Fibroblast of lung (primary cell): ENCODE measurements around the gene PRR7. TPM values are rescaled to one million over a fixed set of nuclear protein-coding genes. Genes with fewer than 3 reads are reported as not detected.
A peak's percentile ranks its signal among the peaks of the same experiment; 100 is the strongest.

Experiments
- DNase-seq, 2 donors: peaks; one replicate each; pipeline versions ENCODE4 v3.0.0 to v3.0.0-alpha.2; 2010; ENCODE audit warnings: low read depth in 2 of 2
- H2AFZ ChIP-seq: 2 replicates; pipeline ENCODE4 v1.5.1; 2012; ENCODE audit warnings: low read length, control low read depth, inconsistent platforms
- H3K27ac ChIP-seq: 2 replicates; pipeline ENCODE4 v1.5.1; 2011; ENCODE audit warnings: low read length, control low read depth; ENCODE audit not compliant: insufficient read depth
- H3K27me3 ChIP-seq: 2 replicates; pipeline ENCODE4 v1.5.1; 2011; ENCODE audit warnings: mild to moderate bottlenecking, low read length; ENCODE audit not compliant: control insufficient read depth, insufficient read depth
- H3K36me3 ChIP-seq: 2 replicates; pipeline ENCODE4 v1.5.1; 2011; ENCODE audit warnings: low read length; ENCODE audit not compliant: control insufficient read depth, insufficient read depth
- H3K4me1 ChIP-seq: 2 replicates; pipeline ENCODE4 v1.5.1; 2011; ENCODE audit warnings: low read length; ENCODE audit not compliant: control insufficient read depth, insufficient read depth; ENCODE audit errors: extremely low read depth
- H3K4me2 ChIP-seq: 2 replicates; pipeline ENCODE4 v1.5.1; 2011; ENCODE audit warnings: low read length, control low read depth; ENCODE audit not compliant: insufficient read depth; ENCODE audit errors: extremely low read depth
- H3K4me3 ChIP-seq, 4 experiments: fragments of 200-600 bp in 1 of 4; sonication (generic) in 1 of 4; replicated peaks in 1 of 4; 2 replicates each; pipeline ENCODE4 v1.5.1; 2011 to 2016; ENCODE audit warnings: low read length in 4 of 4, low read depth in 3 of 4, mild to moderate bottlenecking in 3 of 4, control low read depth in 2 of 4, inconsistent platforms in 1 of 4, mixed read lengths in 1 of 4; ENCODE audit not compliant: insufficient read depth in 1 of 4; ENCODE audit errors: control extremely low read depth in 1 of 4
- H3K79me2 ChIP-seq: 2 replicates; pipeline ENCODE4 v1.5.1; 2012; ENCODE audit warnings: mild to moderate bottlenecking, low read length, inconsistent platforms; ENCODE audit not compliant: control insufficient read depth, insufficient read depth
- H3K9ac ChIP-seq: 2 replicates; pipeline ENCODE4 v1.5.1; 2011; ENCODE audit warnings: mild to moderate bottlenecking, low read length, control low read depth; ENCODE audit not compliant: insufficient read depth
- H3K9me3 ChIP-seq: 2 replicates; pipeline ENCODE4 v1.5.1; 2012; ENCODE audit warnings: low read depth, low read length; ENCODE audit not compliant: control insufficient read depth, insufficient read depth
- H4K20me1 ChIP-seq: 2 replicates; pipeline ENCODE4 v1.5.1; 2011; ENCODE audit warnings: low read length; ENCODE audit not compliant: control insufficient read depth, insufficient read depth; ENCODE audit errors: extremely low read depth
- EZH2 ChIP-seq: IDR thresholded peaks from 2 replicates; pipeline ENCODE4 v1.5.1; 2012; ENCODE audit warnings: low read length, control low read depth, mild to moderate bottlenecking; ENCODE audit errors: missing control alignments
- polyA plus RNA-seq, 2 donors: library from polyadenylated mRNA; depleted of rRNA in 1 of 2; stranded (reverse) in 1 of 2; unstranded in 1 of 2; fragments of >200 nt; gene quantifications; 2 replicates each; pipeline ENCODE4 v1.2.1, GENCODE V29; 2011 to 2012; ENCODE audit warnings: missing spikeins in 1 of 2
- total RNA-seq: library from RNA; depleted of rRNA; stranded (reverse); fragments of >200 nt; gene quantifications from 2 replicates; pipeline ENCODE4 v1.2.1, GENCODE V29; 2014
- TF ChIP-seq, protein P1 (sequence below), 2 donors: IDR thresholded peaks in 1 of 2; conservative IDR thresholded peaks in 1 of 2; 1 replicate in 1 of 2; 2 replicates in 1 of 2; pipeline ENCODE4 v1.5.1; 2011 to 2012; ENCODE audit warnings: low read length in 2 of 2, control low read depth in 1 of 2, inconsistent platforms in 1 of 2, low read depth in 1 of 2, mild to moderate bottlenecking in 1 of 2

The PRR7 gene
- total and polyA plus RNA-seq, 2 donors (not counting 1 experiment from before 2014, with no cell fraction given): 1.6 to 2.3 TPM

DNA sequence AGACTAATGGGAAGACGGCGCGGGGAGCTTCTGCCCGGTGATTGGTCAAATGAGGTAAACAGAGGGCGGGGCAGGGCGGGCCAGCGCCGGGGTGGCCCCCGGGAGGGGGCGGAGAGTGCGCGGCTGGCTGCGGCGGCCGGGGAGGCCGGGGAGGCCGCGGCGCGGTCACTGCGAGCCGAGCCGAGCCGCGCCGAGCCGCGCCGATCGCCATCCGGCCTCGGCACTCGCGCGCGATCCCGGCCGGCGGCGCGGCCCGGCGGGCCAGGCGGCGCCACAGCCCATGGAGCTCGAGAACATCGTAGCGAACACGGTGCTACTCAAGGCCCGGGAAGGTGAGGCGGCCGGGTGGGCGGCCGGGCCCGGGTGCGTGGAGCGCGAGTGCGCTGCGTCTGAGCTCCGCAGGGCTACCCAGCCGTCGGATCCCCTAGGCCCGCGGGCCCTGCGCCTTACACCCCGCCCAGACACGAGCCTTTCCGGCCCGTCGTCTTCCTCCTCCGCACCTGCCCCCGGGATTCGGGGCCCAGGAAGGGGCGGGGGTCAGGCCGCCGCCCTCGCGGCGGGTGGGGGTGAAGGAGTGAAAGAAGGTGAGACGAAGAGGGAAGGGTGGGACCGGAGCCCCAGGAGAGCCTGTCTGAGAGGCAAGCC, 19.9 kb upstream of the PRR7 start, which contains the start of gene GRK6:
Gene GRK6 (plus strand): TSS at position 111 of the 645 bp plus-strand sequence. CDS start 170 bp downstream, at position 281.
- Histone ChIP-seq H3K4me2 (peak within 1 kb of the TSS; percentile 99), H4K20me1 (no peaks in the 10 kb centered on the region), H3K9me3 (no peaks in the 10 kb centered on the region), H3K9ac (peak within 1 kb of the TSS; percentile 97), H3K4me1 (peaks cover 12% of the 10 kb centered on the region), H3K4me3 (peak within 1 kb of the TSS; percentile 75 to 88 (median 82)), H3K36me3 (peaks cover 5% of the 10 kb centered on the region), H3K79me2 (peaks cover 21% of the 10 kb centered on the region), H2AFZ (peak within 1 kb of the TSS; percentile 86), H3K27ac (peak within 1 kb of the TSS; percentile 91), H3K27me3 (no peaks in the 10 kb centered on the region)
- TF ChIP-seq, protein P1, sequence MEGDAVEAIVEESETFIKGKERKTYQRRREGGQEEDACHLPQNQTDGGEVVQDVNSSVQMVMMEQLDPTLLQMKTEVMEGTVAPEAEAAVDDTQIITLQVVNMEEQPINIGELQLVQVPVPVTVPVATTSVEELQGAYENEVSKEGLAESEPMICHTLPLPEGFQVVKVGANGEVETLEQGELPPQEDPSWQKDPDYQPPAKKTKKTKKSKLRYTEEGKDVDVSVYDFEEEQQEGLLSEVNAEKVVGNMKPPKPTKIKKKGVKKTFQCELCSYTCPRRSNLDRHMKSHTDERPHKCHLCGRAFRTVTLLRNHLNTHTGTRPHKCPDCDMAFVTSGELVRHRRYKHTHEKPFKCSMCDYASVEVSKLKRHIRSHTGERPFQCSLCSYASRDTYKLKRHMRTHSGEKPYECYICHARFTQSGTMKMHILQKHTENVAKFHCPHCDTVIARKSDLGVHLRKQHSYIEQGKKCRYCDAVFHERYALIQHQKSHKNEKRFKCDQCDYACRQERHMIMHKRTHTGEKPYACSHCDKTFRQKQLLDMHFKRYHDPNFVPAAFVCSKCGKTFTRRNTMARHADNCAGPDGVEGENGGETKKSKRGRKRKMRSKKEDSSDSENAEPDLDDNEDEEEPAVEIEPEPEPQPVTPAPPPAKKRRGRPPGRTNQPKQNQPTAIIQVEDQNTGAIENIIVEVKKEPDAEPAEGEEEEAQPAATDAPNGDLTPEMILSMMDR (conservative IDR thresholded peaks at IDR 0.05 in 1 of 2, IDR thresholded peaks at IDR 0.05 in 1 of 2; ENCODE audit: low read depth in 1 of 2, low read length in 2 of 2): no peak
- no peak for TF ChIP-seq EZH2
- no peak for DNase-seq

DNA sequence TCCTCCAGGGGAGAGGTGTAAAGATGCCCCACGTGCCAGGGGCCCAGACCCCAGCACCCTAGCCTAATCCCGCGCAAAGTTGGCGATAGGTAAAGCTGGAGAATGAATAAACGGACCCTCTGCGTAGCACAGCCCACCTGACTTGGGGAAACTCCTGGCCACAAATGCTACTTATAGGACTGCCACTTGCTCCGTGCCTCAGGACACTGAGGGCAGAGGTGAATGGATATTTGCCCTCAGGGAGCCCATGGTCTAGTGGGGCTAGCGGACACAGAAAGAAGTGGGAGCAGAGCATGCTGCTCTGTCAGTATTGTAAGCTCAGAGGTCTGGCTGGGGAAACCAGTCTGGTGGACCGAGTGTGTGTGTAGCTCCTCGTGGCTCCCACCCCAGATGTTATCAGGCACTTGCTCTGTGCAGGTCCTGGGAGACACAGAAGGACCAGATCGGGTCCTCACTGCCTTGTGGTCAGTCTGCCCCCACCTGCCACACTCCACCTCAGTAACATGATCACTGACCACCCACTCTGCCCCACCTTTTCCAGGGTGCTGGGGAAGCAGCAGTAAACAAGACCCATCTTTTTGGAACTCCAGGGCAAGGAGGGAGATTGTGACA, 19.3 kb upstream of the PRR7 start:
- peak overlapping the region; percentile 44 for H2AFZ ChIP-seq

More for the DNA sequence above, 19.3 kb upstream of the PRR7 start:
- Histone ChIP-seq H3K4me3 (peak overlapping the region; percentile 75 to 88 (median 82)), H3K79me2 (peaks cover 21% of the 10 kb centered on the region), H3K9ac (peak overlapping the region; percentile 97), H3K27me3 (no peaks in the 10 kb centered on the region), H3K4me1 (peaks cover 12% of the 10 kb centered on the region), H3K27ac (peak overlapping the region; percentile 84), H3K9me3 (no peaks in the 10 kb centered on the region), H3K4me2 (peak overlapping the region; percentile 99), H3K36me3 (peaks cover 11% of the 10 kb centered on the region), H4K20me1 (no peaks in the 10 kb centered on the region)
- DNase-seq: no peak
- TF ChIP-seq, protein P1 (conservative IDR thresholded peaks at IDR 0.05 in 1 of 2, IDR thresholded peaks at IDR 0.05 in 1 of 2; ENCODE audit: low read depth in 1 of 2, low read length in 2 of 2): no peak
- no peak for TF ChIP-seq EZH2
